HepG2 (cell line): ENCODE measurements around the gene TCF19. TPM values are rescaled to one million over a fixed set of nuclear protein-coding genes. Genes with fewer than 3 reads are reported as not detected.

ENCODE experiments used
- AGO2 ChIP-seq: fragments of 200-400 bp; formaldehyde crosslinking; optimal IDR thresholded peaks from 2 replicates; pipeline ENCODE3; 2017; ENCODE audit warnings: mild to moderate bottlenecking, low read depth, low read length, moderate library complexity
- CBX5 ChIP-seq: sonication (generic); formaldehyde crosslinking; IDR thresholded peaks from 2 replicates; pipeline ENCODE4 v1.4.0; 2020; ENCODE audit warnings: missing genetic modification reagents, borderline replicate concordance
- HMGA1 ChIP-seq: sonication (generic); formaldehyde crosslinking; conservative IDR thresholded peaks from 2 replicates; pipeline ENCODE4 v1.4.0; 2020; ENCODE audit warnings: missing genetic modification reagents
- NBN ChIP-seq: fragments of 450-650 bp; conservative IDR thresholded peaks from 2 replicates; pipeline ENCODE4 v1.6.1; 2017
- PITX1 ChIP-seq: sonication (generic); formaldehyde crosslinking; IDR thresholded peaks from 2 replicates; pipeline ENCODE4 v1.5.1; 2020; ENCODE audit warnings: mild to moderate bottlenecking, missing genetic modification reagents
- TMF1 ChIP-seq: sonication (generic); formaldehyde crosslinking; IDR thresholded peaks from 2 replicates; pipeline ENCODE4 v1.8.1; 2022; ENCODE audit warnings: low read depth, missing genetic modification reagents
- ZNF530 ChIP-seq: sonication (generic); formaldehyde crosslinking; IDR thresholded peaks from 2 replicates; pipeline ENCODE4 v1.5.0; 2020; ENCODE audit warnings: low read depth, mild to moderate bottlenecking, missing genetic modification reagents
- polyA plus RNA-seq, 8 experiments: library from polyadenylated mRNA; depleted of rRNA in 3 of 8; stranded (reverse) in 7 of 8; unstranded in 1 of 8; fragments of >200 nt; fragmentation: Illumina TruSeq in 4 of 8; extraction: Trizol in 4 of 8; gene quantifications; 2 replicates each; pipeline versions ENCODE4 v1.2.1 to v1.2.3, GENCODE V29; 2011 to 2016; ENCODE audit warnings: low read depth in 4 of 8, missing spikeins in 1 of 8, mixed read lengths in 1 of 8; ENCODE audit not compliant: insufficient read depth in 1 of 8
- total RNA-seq, 5 experiments: library from RNA; depleted of rRNA; stranded (reverse); fragments of >200 nt; fragmentation: Illumina TruSeq; extraction: Trizol; gene quantifications; 2 replicates each; pipeline ENCODE4 v1.2.3, GENCODE V29; 2016; ENCODE audit warnings: low read depth in 1 of 5
- TF ChIP-seq, protein P1 (sequence below): sonication (generic); formaldehyde crosslinking; IDR thresholded peaks from 2 replicates; pipeline ENCODE4 v1.4.0; 2020; ENCODE audit warnings: missing genetic modification reagents
- TF ChIP-seq, protein P2 (sequence below): sonication (generic); formaldehyde crosslinking; IDR thresholded peaks from 2 replicates; pipeline ENCODE4 v1.4.0; 2020; ENCODE audit warnings: missing genetic modification reagents
- TF ChIP-seq, protein P3 (sequence below): sonication (generic); formaldehyde crosslinking; IDR thresholded peaks from 2 replicates; pipeline ENCODE4 v1.4.0; 2020; ENCODE audit warnings: missing genetic modification reagents, low read depth, mild to moderate bottlenecking, borderline replicate concordance
- TF ChIP-seq, protein P4 (sequence below): sonication (generic); formaldehyde crosslinking; IDR thresholded peaks from 2 replicates; pipeline ENCODE4 v1.4.0; 2020; ENCODE audit warnings: mild to moderate bottlenecking, missing genetic modification reagents
- TF ChIP-seq, protein P5 (sequence below): sonication (generic); formaldehyde crosslinking; IDR thresholded peaks from 2 replicates; pipeline ENCODE4 v1.5.0; 2020; ENCODE audit warnings: mild to moderate bottlenecking, missing genetic modification reagents

TCF19 gene
- total and polyA plus RNA-seq, 2 of the 13 experiments (the other 11 are each of a cell fraction or from before 2014, with no cell fraction given) = 4.9 to 22.2 TPM

DNA sequence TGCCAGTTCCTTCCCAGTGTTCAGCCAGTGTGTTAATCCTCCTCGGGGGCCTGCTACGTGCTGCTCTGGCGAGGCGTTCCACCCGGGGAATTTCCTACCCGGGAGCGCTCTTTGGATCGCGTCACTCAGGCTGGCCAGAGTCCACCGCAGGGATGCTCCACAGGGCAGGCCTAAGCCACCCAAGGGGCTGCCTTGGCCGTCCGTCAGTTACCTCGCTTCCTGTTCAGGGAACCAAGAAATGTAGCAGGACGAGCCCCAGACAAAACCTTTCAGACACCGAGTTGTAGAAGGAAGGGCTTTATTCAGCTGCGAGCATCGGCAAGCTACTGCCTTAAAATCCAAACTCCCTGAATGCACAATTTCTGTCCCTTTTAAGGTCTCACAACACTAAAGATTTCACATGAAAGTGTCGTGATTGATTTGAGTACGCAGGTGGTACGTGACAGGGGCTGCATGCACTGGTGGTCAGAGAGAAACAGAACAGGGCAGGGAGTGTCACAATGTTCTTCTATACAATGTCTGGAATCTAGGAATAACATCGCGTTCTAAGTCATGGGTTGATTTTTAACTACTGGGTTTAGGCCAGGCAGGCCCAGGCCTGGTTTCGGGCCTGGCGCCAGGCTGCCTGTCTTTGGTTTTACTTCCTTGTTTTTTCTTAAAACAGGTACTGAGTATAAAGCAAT is 27.8 kb downstream of the TCF19 start (continued):
- TF ChIP-seq, protein P1, sequence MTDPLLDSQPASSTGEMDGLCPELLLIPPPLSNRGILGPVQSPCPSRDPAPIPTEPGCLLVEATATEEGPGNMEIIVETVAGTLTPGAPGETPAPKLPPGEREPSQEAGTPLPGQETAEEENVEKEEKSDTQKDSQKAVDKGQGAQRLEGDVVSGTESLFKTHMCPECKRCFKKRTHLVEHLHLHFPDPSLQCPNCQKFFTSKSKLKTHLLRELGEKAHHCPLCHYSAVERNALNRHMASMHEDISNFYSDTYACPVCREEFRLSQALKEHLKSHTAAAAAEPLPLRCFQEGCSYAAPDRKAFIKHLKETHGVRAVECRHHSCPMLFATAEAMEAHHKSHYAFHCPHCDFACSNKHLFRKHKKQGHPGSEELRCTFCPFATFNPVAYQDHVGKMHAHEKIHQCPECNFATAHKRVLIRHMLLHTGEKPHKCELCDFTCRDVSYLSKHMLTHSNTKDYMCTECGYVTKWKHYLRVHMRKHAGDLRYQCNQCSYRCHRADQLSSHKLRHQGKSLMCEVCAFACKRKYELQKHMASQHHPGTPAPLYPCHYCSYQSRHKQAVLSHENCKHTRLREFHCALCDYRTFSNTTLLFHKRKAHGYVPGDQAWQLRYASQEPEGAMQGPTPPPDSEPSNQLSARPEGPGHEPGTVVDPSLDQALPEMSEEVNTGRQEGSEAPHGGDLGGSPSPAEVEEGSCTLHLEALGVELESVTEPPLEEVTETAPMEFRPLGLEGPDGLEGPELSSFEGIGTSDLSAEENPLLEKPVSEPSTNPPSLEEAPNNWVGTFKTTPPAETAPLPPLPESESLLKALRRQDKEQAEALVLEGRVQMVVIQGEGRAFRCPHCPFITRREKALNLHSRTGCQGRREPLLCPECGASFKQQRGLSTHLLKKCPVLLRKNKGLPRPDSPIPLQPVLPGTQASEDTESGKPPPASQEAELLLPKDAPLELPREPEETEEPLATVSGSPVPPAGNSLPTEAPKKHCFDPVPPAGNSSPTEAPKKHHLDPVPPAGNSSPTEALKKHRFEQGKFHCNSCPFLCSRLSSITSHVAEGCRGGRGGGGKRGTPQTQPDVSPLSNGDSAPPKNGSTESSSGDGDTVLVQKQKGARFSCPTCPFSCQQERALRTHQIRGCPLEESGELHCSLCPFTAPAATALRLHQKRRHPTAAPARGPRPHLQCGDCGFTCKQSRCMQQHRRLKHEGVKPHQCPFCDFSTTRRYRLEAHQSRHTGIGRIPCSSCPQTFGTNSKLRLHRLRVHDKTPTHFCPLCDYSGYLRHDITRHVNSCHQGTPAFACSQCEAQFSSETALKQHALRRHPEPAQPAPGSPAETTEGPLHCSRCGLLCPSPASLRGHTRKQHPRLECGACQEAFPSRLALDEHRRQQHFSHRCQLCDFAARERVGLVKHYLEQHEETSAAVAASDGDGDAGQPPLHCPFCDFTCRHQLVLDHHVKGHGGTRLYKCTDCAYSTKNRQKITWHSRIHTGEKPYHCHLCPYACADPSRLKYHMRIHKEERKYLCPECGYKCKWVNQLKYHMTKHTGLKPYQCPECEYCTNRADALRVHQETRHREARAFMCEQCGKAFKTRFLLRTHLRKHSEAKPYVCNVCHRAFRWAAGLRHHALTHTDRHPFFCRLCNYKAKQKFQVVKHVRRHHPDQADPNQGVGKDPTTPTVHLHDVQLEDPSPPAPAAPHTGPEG (CRISPR knock-in tag) = peak; percentile 59; the same call in 1 of the 2 replicates
- TF ChIP-seq HMGA1 (CRISPR knock-in tag) = no peak
- peak; percentile 97 for TF ChIP-seq PITX1 (CRISPR knock-in tag)
- TF ChIP-seq AGO2 = no peak
- TF ChIP-seq, protein P2, sequence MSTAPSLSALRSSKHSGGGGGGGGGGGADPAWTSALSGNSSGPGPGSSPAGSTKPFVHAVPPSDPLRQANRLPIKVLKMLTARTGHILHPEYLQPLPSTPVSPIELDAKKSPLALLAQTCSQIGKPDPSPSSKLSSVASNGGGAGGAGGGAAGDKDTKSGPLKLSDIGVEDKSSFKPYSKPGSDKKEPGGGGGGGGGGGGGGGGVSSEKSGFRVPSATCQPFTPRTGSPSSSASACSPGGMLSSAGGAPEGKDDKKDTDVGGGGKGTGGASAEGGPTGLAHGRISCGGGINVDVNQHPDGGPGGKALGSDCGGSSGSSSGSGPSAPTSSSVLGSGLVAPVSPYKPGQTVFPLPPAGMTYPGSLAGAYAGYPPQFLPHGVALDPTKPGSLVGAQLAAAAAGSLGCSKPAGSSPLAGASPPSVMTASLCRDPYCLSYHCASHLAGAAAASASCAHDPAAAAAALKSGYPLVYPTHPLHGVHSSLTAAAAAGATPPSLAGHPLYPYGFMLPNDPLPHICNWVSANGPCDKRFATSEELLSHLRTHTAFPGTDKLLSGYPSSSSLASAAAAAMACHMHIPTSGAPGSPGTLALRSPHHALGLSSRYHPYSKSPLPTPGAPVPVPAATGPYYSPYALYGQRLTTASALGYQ (CRISPR knock-in tag) = no peak; the same call in 1 of the 2 replicates
- TF ChIP-seq, protein P3, sequence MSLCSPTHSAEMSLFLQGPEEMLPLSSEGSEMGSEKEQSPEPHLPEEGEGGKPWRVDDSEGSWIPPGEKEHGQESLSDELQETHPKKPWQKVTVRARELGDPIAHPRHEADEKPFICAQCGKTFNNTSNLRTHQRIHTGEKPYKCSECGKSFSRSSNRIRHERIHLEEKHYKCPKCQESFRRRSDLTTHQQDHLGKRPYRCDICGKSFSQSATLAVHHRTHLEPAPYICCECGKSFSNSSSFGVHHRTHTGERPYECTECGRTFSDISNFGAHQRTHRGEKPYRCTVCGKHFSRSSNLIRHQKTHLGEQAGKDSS = peak; percentile 91; the same call in 1 of the 2 replicates
- TF ChIP-seq, protein P4, sequence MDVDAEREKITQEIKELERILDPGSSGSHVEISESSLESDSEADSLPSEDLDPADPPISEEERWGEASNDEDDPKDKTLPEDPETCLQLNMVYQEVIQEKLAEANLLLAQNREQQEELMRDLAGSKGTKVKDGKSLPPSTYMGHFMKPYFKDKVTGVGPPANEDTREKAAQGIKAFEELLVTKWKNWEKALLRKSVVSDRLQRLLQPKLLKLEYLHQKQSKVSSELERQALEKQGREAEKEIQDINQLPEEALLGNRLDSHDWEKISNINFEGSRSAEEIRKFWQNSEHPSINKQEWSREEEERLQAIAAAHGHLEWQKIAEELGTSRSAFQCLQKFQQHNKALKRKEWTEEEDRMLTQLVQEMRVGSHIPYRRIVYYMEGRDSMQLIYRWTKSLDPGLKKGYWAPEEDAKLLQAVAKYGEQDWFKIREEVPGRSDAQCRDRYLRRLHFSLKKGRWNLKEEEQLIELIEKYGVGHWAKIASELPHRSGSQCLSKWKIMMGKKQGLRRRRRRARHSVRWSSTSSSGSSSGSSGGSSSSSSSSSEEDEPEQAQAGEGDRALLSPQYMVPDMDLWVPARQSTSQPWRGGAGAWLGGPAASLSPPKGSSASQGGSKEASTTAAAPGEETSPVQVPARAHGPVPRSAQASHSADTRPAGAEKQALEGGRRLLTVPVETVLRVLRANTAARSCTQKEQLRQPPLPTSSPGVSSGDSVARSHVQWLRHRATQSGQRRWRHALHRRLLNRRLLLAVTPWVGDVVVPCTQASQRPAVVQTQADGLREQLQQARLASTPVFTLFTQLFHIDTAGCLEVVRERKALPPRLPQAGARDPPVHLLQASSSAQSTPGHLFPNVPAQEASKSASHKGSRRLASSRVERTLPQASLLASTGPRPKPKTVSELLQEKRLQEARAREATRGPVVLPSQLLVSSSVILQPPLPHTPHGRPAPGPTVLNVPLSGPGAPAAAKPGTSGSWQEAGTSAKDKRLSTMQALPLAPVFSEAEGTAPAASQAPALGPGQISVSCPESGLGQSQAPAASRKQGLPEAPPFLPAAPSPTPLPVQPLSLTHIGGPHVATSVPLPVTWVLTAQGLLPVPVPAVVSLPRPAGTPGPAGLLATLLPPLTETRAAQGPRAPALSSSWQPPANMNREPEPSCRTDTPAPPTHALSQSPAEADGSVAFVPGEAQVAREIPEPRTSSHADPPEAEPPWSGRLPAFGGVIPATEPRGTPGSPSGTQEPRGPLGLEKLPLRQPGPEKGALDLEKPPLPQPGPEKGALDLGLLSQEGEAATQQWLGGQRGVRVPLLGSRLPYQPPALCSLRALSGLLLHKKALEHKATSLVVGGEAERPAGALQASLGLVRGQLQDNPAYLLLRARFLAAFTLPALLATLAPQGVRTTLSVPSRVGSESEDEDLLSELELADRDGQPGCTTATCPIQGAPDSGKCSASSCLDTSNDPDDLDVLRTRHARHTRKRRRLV (CRISPR knock-in tag) = no peak
- no peak for TF ChIP-seq ZNF530 (CRISPR knock-in tag)
- no peak for TF ChIP-seq NBN
- TF ChIP-seq TMF1 (CRISPR knock-in tag) = peak; percentile 86; the same call in 1 of the 2 replicates
- TF ChIP-seq CBX5 = no peak; the same call in 1 of the 2 replicates
- TF ChIP-seq, protein P5, sequence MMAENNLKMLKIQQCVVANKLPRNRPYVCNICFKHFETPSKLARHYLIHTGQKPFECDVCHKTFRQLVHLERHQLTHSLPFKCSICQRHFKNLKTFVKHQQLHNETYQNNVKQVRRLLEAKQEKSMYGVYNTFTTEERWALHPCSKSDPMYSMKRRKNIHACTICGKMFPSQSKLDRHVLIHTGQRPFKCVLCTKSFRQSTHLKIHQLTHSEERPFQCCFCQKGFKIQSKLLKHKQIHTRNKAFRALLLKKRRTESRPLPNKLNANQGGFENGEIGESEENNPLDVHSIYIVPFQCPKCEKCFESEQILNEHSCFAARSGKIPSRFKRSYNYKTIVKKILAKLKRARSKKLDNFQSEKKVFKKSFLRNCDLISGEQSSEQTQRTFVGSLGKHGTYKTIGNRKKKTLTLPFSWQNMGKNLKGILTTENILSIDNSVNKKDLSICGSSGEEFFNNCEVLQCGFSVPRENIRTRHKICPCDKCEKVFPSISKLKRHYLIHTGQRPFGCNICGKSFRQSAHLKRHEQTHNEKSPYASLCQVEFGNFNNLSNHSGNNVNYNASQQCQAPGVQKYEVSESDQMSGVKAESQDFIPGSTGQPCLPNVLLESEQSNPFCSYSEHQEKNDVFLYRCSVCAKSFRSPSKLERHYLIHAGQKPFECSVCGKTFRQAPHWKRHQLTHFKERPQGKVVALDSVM (CRISPR knock-in tag) = no peak
